ENCODE measurements around the gene CIRBP.

CIRBP gene

GRCh38 chr19:1282588-1283206, 13.6 kb downstream of the CIRBP start:
- DNase-seq: no peak

- no peak for DNase-seq
Observed at GRCh38 chr19:1283207-1283916, 14.2 kb downstream of the CIRBP start.

GRCh38 chr19:1283917-1284292, 14.8 kb downstream of the CIRBP start:
- no peak for DNase-seq

DNA sequence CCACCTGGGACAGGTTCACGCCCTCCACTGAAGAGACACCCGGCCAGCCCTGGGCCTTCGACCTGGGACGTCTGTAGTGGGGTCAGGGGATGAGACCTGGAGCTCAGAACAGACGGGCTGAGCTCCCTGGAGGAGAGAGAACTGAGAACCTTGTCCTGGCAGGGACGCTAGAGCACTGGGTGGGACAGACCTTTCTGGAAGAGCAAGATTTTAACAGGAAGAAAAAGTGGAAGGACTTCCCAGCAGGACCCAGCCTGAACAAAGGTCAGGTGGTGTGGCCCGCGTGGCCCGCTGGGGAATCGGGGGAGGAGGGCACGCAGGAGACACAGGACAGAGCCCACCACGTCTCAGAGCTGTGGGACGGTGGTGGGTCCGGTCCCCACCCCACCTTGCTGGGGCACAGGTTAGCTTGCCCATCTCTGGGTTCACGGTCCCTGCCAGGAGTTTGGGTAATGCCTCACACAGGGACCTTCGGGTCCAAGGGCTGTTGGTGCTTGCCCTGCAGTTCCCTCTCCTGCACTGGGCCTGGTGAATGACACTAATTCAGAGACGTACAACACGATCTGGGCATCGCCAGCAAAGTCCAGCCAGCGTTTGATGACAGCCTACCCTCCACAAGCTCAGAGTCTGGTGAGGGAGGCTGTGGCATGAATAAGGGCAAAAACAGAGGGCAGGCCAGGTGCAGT, 15.3 kb downstream of the CIRBP start:
- DNase-seq: no peak

DNA sequence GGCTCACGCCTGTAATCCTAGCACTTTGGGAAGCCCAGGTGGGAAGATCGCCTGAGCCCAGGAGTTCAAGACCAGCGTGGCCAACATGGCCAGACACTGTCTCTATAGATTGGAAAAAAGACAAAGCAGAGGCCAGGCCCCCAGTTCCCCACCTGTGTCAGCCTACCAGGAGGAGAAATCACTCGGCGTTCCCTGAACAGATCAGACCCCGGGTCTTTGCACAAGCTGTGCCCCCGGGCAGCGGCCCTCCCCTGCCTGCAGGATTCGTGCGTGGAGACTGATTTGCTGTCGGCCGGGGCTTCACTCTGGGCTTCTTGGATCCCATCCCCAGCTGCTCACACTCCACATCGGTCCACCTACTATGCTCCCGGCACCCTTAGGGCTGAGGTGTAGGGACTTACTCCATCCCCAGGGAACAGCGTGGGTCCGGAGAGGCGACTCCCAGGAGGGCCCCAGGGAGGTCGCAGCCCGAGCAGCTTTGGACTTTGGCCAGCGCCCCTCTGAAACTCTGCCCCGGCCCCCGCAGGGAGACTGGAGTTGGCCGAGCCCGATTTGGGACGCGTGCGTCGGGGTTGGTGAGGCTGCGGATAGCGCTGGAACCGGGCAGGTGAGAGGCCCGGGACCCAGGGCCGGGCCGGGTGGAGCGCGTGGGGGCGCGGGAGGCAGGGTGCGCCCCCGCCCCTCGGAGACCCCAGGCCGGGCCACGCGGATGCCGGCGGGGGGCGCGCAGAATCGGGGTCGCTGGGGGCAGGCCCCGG, 16.0 kb downstream of the CIRBP start:
- DNase-seq: no peak

DNA sequence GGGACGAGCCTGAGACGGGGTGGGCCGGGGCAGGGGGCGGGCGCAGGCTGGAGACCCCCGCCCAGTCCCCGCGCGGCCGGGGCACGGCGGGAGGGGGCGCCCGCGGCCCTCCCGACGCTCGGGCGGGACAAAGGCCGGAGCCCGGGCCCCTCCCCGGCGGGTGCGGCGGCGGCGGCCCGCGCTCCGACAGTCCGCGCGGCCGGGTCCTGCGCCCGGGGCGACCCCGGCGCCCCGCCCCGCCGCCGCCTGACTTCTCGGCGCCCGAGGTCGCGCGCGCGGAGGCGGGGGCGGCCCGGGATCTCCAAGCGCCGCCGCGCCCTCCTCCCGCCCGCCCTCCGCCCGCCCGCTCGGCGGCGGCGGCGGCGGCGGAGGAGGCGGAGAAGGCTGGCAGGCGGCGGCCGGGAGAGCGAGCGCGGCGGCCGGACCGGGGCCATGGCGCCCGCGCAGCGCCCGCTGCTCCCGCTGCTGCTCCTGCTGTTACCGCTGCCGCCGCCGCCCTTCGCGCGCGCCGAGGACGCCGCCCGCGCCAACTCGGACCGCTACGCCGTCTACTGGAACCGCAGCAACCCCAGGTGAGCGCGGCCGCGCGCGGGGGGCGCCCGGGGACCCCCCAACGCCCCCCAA, 16.7 kb downstream of the CIRBP start, which contains the start of gene EFNA2:
EFNA2 (plus strand) TSS at position 137 of the 624 bp plus-strand sequence; CDS start at position 433, 296 bp downstream.
- no peak for DNase-seq

DNA sequence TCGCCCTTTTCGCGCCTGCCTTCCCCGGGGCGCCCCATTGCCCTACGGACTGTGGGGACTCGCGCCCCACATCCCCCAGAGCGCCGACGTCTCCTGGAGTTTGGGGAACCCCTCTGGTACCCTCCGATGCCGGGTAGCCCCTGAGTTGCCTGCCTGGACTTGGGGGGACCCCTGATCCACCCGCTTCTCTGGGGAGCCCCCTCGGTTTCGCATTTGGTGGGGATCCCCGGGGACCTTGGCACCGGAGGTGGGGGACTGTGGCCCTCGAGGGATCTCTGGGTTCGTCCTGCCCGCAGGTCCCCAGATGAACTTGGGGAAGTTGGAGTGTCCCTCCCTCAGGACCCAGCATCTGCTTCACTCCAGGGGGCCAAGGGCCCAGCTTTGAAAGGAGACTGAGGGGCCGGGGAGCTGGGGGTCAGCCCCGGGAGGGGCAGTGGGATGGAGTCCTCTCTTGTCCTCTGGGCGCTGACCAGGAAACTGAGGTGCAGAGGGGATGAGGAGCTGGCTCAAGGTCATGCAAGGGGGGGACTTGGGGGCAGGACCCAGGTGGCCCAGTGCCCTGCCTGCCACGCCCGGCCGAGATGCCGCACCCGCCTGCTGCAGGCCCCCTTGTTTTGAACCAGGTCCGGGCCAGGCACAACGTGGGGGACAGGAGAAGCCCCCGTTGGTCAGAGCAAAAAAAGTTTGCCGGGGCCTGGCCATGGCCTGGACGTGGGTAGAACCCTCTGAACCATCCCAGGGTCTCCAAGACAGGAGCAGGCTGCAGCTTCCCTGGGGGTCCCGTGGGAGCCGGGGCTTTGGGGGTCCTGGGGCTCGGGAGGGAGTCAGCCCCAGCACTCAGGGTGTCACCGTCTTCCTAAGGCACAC, 17.6 kb downstream of the CIRBP start:
- no peak for DNase-seq

DNA sequence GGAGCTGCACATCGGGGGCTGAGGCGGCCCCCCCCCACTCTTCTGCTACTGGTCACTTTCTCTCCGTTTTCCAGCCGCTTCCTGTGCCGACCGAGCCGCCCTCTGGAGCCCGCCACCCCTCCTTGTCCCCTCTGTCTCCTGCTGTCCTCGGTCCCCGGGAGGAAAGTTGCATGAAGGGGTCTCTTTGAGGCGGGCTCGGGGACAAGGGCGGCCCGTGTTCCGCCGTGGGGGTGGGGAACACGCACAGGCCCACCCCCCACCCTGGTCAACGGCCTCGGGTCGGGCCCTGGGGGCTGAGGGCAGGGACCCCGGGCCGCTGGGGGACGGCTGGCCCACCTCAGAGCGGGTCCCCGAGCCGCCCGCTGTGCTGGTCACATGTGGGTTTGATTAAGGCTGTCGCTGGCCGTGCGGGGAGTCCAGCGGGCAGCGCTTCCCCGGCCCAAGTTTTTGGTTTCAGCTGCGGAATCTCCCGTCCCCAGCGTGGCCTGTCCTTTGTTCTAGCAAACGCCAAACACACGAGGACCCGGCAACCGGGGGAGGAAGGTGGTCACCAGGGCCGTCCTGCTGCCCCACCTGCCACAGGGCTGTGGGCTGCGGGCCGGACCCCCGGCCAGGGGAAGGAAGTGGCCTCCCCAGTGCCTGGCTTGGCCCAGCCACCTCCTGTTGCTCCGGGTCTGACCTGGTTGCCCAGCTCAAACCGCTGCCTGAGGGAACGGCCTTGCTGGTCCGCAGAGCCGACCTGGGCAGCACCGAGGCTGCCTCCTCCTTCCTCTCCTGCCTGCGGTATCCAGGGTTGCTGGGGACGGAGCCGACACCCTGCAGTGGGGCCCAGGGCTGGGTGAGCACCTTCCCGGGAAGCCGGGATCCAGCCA, 18.5 kb downstream of the CIRBP start:
- DNase-seq: no peak

GRCh38 chr19:1288226-1288612, 19.1 kb downstream of the CIRBP start:
- no peak for DNase-seq

GRCh38 chr19:1288833-1289685, 19.9 kb downstream of the CIRBP start:
- DNase-seq: no peak

- no peak for DNase-seq
Observed at GRCh38 chr19:1289686-1290025, 20.5 kb downstream of the CIRBP start.

DNA sequence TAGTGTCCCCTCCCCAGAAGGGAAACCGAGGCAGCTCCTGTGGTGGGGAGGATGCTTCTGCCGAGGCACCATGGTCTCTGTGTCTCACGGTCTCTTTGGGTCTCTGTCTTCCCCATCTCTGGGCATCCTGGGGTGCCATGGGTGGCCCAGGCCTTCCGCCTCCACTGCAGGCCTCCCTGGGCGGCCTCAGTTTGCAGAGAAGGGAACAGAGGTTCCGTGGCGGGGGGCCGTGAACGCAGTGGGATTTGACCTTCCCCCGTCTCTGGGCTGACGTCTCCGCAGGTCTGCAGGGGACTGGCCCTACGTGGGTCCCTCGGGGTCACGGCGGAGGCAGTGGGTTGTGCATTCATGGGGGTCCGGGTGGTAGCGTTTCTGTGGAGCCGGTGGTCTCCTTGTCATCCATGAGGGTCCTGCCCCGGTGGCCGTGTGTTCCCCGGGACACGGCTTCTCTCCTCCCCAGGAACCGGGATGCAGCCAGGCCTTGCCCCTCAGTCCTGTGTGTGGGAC, 21.1 kb downstream of the CIRBP start:
- DNase-seq: no peak

- DNase-seq: no peak
Observed at GRCh38 chr19:1290703-1291651, 21.8 kb downstream of the CIRBP start.

- no peak for DNase-seq
Observed at GRCh38 chr19:1291761-1292418, 22.8 kb downstream of the CIRBP start.

- DNase-seq: no peak
Observed at GRCh38 chr19:1292419-1293151, 23.5 kb downstream of the CIRBP start.

DNA sequence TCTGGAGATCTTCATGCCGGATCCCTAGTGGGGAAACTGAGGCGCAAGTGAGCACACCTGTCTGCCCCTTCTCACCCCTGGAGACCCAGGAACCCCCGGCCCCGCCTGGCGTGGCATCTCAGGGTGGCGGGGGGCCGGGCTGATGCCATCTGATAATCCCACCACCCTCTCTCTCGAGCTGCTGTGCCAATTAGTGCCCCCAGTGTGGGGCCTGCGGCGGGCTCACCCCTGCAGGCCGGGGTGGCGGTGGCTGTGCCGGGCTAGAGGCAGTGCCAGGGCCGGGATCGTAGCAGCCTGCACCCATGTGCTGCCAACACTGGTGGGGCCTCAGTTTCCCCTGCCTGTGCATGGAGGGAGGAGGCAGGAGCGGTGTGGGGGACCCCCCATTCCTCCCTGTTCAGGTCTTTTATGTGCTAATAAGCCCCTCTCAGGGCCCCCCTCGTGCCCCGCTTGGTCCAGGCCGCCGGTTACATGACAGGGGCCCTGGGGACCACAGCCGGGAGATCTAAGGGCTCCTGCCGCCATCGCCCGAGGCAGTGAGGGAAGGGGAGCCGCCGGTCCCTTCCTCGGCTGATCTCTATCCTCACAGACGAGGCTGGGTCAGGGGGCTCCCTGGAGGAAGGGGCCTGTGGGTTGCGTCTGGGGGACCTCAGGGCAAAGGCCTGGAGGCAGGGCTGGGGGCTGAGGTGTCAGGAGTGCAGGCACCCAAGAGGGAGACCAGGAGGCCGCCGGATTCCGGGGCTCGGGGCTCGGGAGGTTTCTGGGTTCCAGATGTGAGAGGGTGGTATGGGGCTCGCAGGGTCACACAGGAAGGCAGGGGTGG, 24.9 kb downstream of the CIRBP start:
- DNase-seq: no peak
